IMR-90 (cell line): Measurements from ENCODE around the gene TST. TPM values are rescaled to one million over a fixed set of nuclear protein-coding genes. Genes with fewer than 3 reads are reported as not detected.

Experiments used
- ATAC-seq: fragments of 200-7000 bp; cut with Tn5 transposase; 2 replicates; pipeline ENCODE4 v1.9.1; 2020; ENCODE audit warnings: low read depth, mild to moderate bottlenecking, moderate library complexity
- BruUV-seq: library from RNA; stranded (reverse); fragments of 400-500 nt; replicated peaks from 2 replicates; lab custom pipeline; 2021; lab: Mats Ljungman, UMichigan
- CTCF ChIA-PET: fragments of 300-600 bp; formaldehyde crosslinking; extraction: SDS; loops from one replicate; lab custom pipeline; 2021; ENCODE audit warnings: antibody characterized with exemption; lab: Yijun Ruan, JAX
- POLR2A ChIA-PET: fragments of 300-600 bp; sonication (Branson Sonifier 250); formaldehyde crosslinking; loops from one replicate; lab custom pipeline; 2022; ENCODE audit warnings: antibody characterized with exemption; ENCODE audit not compliant: unreplicated experiment; lab: Charles Lee
- DNase-seq: peaks from one replicate; pipeline ENCODE4 v3.0.0; 2013
- H2AFZ ChIP-seq: replicated peaks from 2 replicates; pipeline ENCODE3; 2013; ENCODE audit warnings: low read length, mild to moderate bottlenecking; ENCODE audit not compliant: poor library complexity
- H2AK5ac ChIP-seq: 2 replicates; pipeline ENCODE4 v1.6.1; 2013; ENCODE audit warnings: low read depth, low read length, inconsistent platforms
- H2AK9ac ChIP-seq: replicated peaks from 2 replicates; pipeline ENCODE3; 2013; ENCODE audit warnings: mild to moderate bottlenecking, low read depth, low read length, moderate library complexity; ENCODE audit not compliant: poor library complexity
- H2BK120ac ChIP-seq: 2 replicates; pipeline ENCODE4 v1.6.1; 2013; ENCODE audit warnings: low read depth, low read length, inconsistent platforms
- H2BK15ac ChIP-seq: 3 replicates; pipeline ENCODE4 v1.6.1; 2013; ENCODE audit warnings: low read depth, low read length, inconsistent platforms
- H2BK20ac ChIP-seq: 2 replicates; pipeline ENCODE4 v1.6.1; 2013; ENCODE audit warnings: low read depth, mild to moderate bottlenecking, inconsistent platforms, low read length, moderate library complexity
- H2BK5ac ChIP-seq: 2 replicates; pipeline ENCODE4 v1.6.1; 2013; ENCODE audit warnings: mild to moderate bottlenecking, low read depth, low read length, inconsistent platforms; ENCODE audit not compliant: poor library complexity, severe bottlenecking
- H3K14ac ChIP-seq: replicated peaks from 2 replicates; pipeline ENCODE4 v1.6.1; 2013; ENCODE audit warnings: low read depth, low read length, inconsistent platforms
- H3K18ac ChIP-seq: 2 replicates; pipeline ENCODE4 v1.6.1; 2013; ENCODE audit warnings: low read depth, low read length, control low read depth
- H3K23ac ChIP-seq: 2 replicates; pipeline ENCODE4 v1.6.1; 2013; ENCODE audit warnings: low read depth, low read length, inconsistent platforms
- H3K27ac ChIP-seq: 2 replicates; pipeline ENCODE4 v1.5.1; 2013; ENCODE audit warnings: mild to moderate bottlenecking, control low read depth, low read length; ENCODE audit not compliant: insufficient read depth
- H3K27me3 ChIP-seq: 2 replicates; pipeline ENCODE4 v1.6.1; 2013; ENCODE audit warnings: low read length; ENCODE audit not compliant: control insufficient read depth, insufficient read depth
- H3K36me3 ChIP-seq: 2 replicates; pipeline ENCODE4 v1.6.1; 2013; ENCODE audit warnings: low read length, mixed read lengths; ENCODE audit not compliant: control insufficient read depth, insufficient read depth
- H3K4ac ChIP-seq: 2 replicates; pipeline ENCODE4 v1.6.1; 2013; ENCODE audit warnings: low read depth, low read length, inconsistent platforms
- H3K4me1 ChIP-seq: 2 replicates; pipeline ENCODE4 v1.6.1; 2013; ENCODE audit warnings: low read length, mixed read lengths; ENCODE audit not compliant: control insufficient read depth, insufficient read depth
- H3K4me2 ChIP-seq: 2 replicates; pipeline ENCODE4 v1.6.1; 2013; ENCODE audit warnings: low read depth, mild to moderate bottlenecking, control low read depth, low read length, moderate library complexity
- H3K4me3 ChIP-seq: 2 replicates; pipeline ENCODE4 v1.5.1; 2013; ENCODE audit warnings: low read depth, mild to moderate bottlenecking, control low read depth, low read length, moderate library complexity; ENCODE audit not compliant: insufficient read depth
- H3K56ac ChIP-seq: 2 replicates; pipeline ENCODE4 v1.6.1; 2013; ENCODE audit warnings: low read length, inconsistent platforms; ENCODE audit not compliant: insufficient read depth; ENCODE audit errors: extremely low read depth
- H3K79me1 ChIP-seq, 2 experiments: 2 replicates each; pipeline ENCODE4 v1.6.1; 2013; ENCODE audit warnings: low read length in 2 of 2, inconsistent platforms in 1 of 2, low read depth in 1 of 2
- H3K9ac ChIP-seq: 2 replicates; pipeline ENCODE4 v1.6.1; 2013; ENCODE audit warnings: low read depth, low read length, control low read depth
- H3K9me1 ChIP-seq: 2 replicates; pipeline ENCODE4 v1.6.1; 2013; ENCODE audit warnings: low read length, inconsistent platforms; ENCODE audit not compliant: insufficient read depth
- H3K9me3 ChIP-seq: 2 replicates; pipeline ENCODE4 v1.6.1; 2013; ENCODE audit warnings: low read length; ENCODE audit not compliant: control insufficient read depth, insufficient read depth
- H4K20me1 ChIP-seq: 2 replicates; pipeline ENCODE4 v1.6.1; 2013; ENCODE audit warnings: low read length, inconsistent platforms; ENCODE audit not compliant: insufficient read depth
- H4K5ac ChIP-seq: 2 replicates; pipeline ENCODE4 v1.6.1; 2013; ENCODE audit warnings: mild to moderate bottlenecking, low read depth, low read length, control low read depth
- H4K8ac ChIP-seq, 2 experiments: 2 replicates each; pipeline ENCODE4 v1.6.1; 2013; ENCODE audit warnings: low read depth in 2 of 2, low read length in 2 of 2, control low read depth in 1 of 2, inconsistent platforms in 1 of 2
- H4K91ac ChIP-seq: 2 replicates; pipeline ENCODE4 v1.6.1; 2013; ENCODE audit warnings: low read depth, low read length, inconsistent platforms; ENCODE audit not compliant: insufficient read depth
- BHLHE40 ChIP-seq: fragments of 150-350 bp; IDR thresholded peaks from 2 replicates; pipeline ENCODE4 v1.6.1; 2016; ENCODE audit warnings: mild to moderate bottlenecking, low read depth, low read length
- CEBPB ChIP-seq: IDR thresholded peaks from 2 replicates; pipeline ENCODE4 v1.6.1; 2012; ENCODE audit warnings: low read depth, low read length, improper control_type of control experiment
- CHD1 ChIP-seq: IDR thresholded peaks from 2 replicates; pipeline ENCODE4 v1.6.1; 2012; ENCODE audit warnings: low read depth, low read length, improper control_type of control experiment
- FOS ChIP-seq: fragments of 150-350 bp; IDR thresholded peaks from 2 replicates; pipeline ENCODE4 v1.6.1; 2016; ENCODE audit warnings: low read depth, low read length
- MAZ ChIP-seq: IDR thresholded peaks from 2 replicates; pipeline ENCODE4 v1.6.1; 2012; ENCODE audit warnings: low read depth, mild to moderate bottlenecking, low read length, improper control_type of control experiment, moderate library complexity, borderline replicate concordance
- MXI1 ChIP-seq: IDR thresholded peaks from 2 replicates; pipeline ENCODE4 v1.6.1; 2012; ENCODE audit warnings: low read depth, mild to moderate bottlenecking, low read length, moderate library complexity, borderline replicate concordance
- NFE2L2 ChIP-seq: fragments of 150-350 bp; IDR thresholded peaks from 2 replicates; pipeline ENCODE4 v1.6.1; 2016; ENCODE audit warnings: low read depth, mild to moderate bottlenecking, low read length
- POLR2A ChIP-seq: IDR thresholded peaks from 2 replicates; pipeline ENCODE4 v1.6.1; 2012; ENCODE audit warnings: mild to moderate bottlenecking, low read depth, low read length
- RAD21 ChIP-seq: IDR thresholded peaks from 2 replicates; pipeline ENCODE4 v1.6.1; 2012; ENCODE audit warnings: low read length, improper control_type of control experiment
- RCOR1 ChIP-seq: IDR thresholded peaks from 2 replicates; pipeline ENCODE4 v1.6.1; 2012; ENCODE audit warnings: mild to moderate bottlenecking, low read length, improper control_type of control experiment; ENCODE audit not compliant: insufficient replicate concordance
- RFX5 ChIP-seq: IDR thresholded peaks from 2 replicates; pipeline ENCODE4 v1.8.0; 2012; ENCODE audit warnings: low read depth, mild to moderate bottlenecking, low read length, moderate library complexity
- SMC3 ChIP-seq: fragments of 150-350 bp; IDR thresholded peaks from 2 replicates; pipeline ENCODE4 v1.6.1; 2016; ENCODE audit warnings: low read depth, mild to moderate bottlenecking, antibody characterized with exemption, low read length, moderate library complexity
- WGBS, 2 experiments: methylation state at CpG; one replicate each; pipeline versions ENCODE4 v1.1.5 to v1.1.7; 2013; ENCODE audit warnings: missing lambda C conversion rate in 2 of 2; ENCODE audit not compliant: insufficient read length in 1 of 2; ENCODE audit errors: extremely low coverage in 2 of 2; 5-methylcytosine and 5-hydroxymethylcytosine counted together
- dilution Hi-C: fragments of 300-500 bp; cut with HindIII; formaldehyde crosslinking; loops from one replicate; pipeline ENCODE4 v1.14.3; 2018; ENCODE audit warnings: low sequenced_read_pairs; ENCODE audit not compliant: unreplicated experiment
- in situ Hi-C: fragments of 300-500 bp; cut with MboI; formaldehyde crosslinking; loops from 3 replicates; pipeline ENCODE4 v1.14.3; 2019; ENCODE audit warnings: low sequenced_read_pairs, inconsistent platforms, mixed read lengths
- intact Hi-C: fragments of 100-400 bp; cut with micrococcal nuclease; formaldehyde crosslinking; loops from 2 replicates; pipeline ENCODE4 v1.10.0; 2022
- polyA plus RNA-seq, 3 experiments: library from polyadenylated mRNA; depleted of rRNA; stranded (reverse); fragments of >200 nt; gene quantifications; 2 replicates each; pipeline ENCODE4 v1.2.3, GENCODE V29; 2012; ENCODE audit warnings: low replicate concordance in 1 of 3
- total RNA-seq: library from RNA; depleted of rRNA; stranded (reverse); fragments of >200 nt; gene quantifications from 2 replicates; pipeline ENCODE4 v1.2.3, GENCODE V29; 2012
- TF ChIP-seq, protein P1 (sequence below): conservative IDR thresholded peaks from 2 replicates; pipeline ENCODE4 v1.5.1; 2012; ENCODE audit warnings: mild to moderate bottlenecking, low read depth, low read length, improper control_type of control experiment
- TF ChIP-seq, protein P2 (sequence below): fragments of 150-350 bp; IDR thresholded peaks from 2 replicates; pipeline ENCODE4 v1.6.1; 2017; ENCODE audit warnings: mild to moderate bottlenecking, antibody characterized with exemption, low read length, low read depth
- TF ChIP-seq, protein P3 (sequence below): fragments of 150-350 bp; IDR thresholded peaks from 2 replicates; pipeline ENCODE4 v1.6.1; 2016; ENCODE audit warnings: low read depth, mild to moderate bottlenecking, low read length, moderate library complexity, borderline replicate concordance

TST gene
- total and polyA plus RNA-seq, 2 of the 4 experiments (the other 2 are of a cell fraction): 31.7 to 37.7 TPM

DNA sequence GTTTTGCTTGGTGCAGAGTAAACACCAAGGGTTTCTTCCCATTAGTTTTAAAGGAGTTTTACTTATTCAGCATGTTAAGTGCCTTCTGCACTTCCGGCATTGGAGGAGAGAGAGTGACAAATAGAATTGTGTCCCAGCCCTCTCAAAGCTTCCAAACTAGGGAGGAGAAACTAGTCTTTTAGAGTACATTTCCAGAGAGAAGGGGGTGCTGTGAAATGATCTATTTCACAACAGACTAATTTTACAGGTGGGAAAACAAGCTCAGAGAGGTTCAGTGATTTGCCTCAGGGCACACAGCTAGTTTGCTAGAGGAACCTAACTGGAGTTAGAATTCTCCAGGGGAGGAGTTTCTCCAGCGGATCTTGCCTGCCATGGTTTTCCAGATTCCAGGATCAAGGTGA lies 12.9 kb upstream of the TST start:
- no peak for ATAC-seq
- no TSS peak for BruUV-seq

More for the DNA sequence above, 12.9 kb upstream of the TST start:
- H3K23ac ChIP-seq: no peak overlapping the region
- no peak overlapping the region for H2BK20ac ChIP-seq
- H4K91ac ChIP-seq: no peak overlapping the region
- no peak overlapping the region for H4K5ac ChIP-seq
- no peak overlapping the region for H2BK5ac ChIP-seq
- no peak overlapping the region for H3K14ac ChIP-seq
- DNase-seq: no peak
- H3K9me3 ChIP-seq: no peaks in the 10 kb centered on the region
- no peak overlapping the region for H3K18ac ChIP-seq
- H3K27ac ChIP-seq: no peak overlapping the region
- H2BK120ac ChIP-seq: no peak overlapping the region
- no peak overlapping the region for H4K8ac ChIP-seq
- H3K9me1 ChIP-seq: no peaks in the 10 kb centered on the region
- dilution Hi-C loops (no loop called here), in situ Hi-C loops (no loop called here), intact Hi-C loops (no loop called here)
- no peak overlapping the region for H3K56ac ChIP-seq
- no peaks in the 10 kb centered on the region; the same call in 1 of the 2 replicates for H3K4me1 ChIP-seq
- no peak overlapping the region for H2BK15ac ChIP-seq
- H3K4me2 ChIP-seq: no peak overlapping the region
- no peak overlapping the region for H3K9ac ChIP-seq
- no CpG with 5 or more reads among the region's 2 CpGs for WGBS, 2 experiments
- H3K79me1 ChIP-seq: no peaks in the 10 kb centered on the region; a peak in 1 of 4 replicates
- H4K20me1 ChIP-seq: no peaks in the 10 kb centered on the region
- peaks cover 21% of the 10 kb centered on the region for H3K36me3 ChIP-seq
- POLR2A ChIA-PET: interaction anchor here (1.2 kb wide), 1 partner anchor 12 kb away, joined by 4 read pairs; no protein-coding TSS in a partner anchor
- H3K4ac ChIP-seq: no peak overlapping the region
- CTCF ChIA-PET: no interaction called here
- H3K27me3 ChIP-seq: peaks cover 7% of the 10 kb centered on the region
- H2AFZ ChIP-seq: no peak overlapping the region
- no peak overlapping the region for H2AK5ac ChIP-seq
- no peak overlapping the region for H3K4me3 ChIP-seq
- TF ChIP-seq CEBPB (no peak), CHD1 (no peak), MAZ (no peak), RCOR1 (no peak), SMC3 (no peak), RFX5 (no peak), BHLHE40 (no peak), FOS (no peak), MXI1 (no peak), RAD21 (no peak), NFE2L2 (no peak), POLR2A (no peak)
- TF ChIP-seq, protein P1, sequence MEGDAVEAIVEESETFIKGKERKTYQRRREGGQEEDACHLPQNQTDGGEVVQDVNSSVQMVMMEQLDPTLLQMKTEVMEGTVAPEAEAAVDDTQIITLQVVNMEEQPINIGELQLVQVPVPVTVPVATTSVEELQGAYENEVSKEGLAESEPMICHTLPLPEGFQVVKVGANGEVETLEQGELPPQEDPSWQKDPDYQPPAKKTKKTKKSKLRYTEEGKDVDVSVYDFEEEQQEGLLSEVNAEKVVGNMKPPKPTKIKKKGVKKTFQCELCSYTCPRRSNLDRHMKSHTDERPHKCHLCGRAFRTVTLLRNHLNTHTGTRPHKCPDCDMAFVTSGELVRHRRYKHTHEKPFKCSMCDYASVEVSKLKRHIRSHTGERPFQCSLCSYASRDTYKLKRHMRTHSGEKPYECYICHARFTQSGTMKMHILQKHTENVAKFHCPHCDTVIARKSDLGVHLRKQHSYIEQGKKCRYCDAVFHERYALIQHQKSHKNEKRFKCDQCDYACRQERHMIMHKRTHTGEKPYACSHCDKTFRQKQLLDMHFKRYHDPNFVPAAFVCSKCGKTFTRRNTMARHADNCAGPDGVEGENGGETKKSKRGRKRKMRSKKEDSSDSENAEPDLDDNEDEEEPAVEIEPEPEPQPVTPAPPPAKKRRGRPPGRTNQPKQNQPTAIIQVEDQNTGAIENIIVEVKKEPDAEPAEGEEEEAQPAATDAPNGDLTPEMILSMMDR: no peak
- TF ChIP-seq, protein P2, sequence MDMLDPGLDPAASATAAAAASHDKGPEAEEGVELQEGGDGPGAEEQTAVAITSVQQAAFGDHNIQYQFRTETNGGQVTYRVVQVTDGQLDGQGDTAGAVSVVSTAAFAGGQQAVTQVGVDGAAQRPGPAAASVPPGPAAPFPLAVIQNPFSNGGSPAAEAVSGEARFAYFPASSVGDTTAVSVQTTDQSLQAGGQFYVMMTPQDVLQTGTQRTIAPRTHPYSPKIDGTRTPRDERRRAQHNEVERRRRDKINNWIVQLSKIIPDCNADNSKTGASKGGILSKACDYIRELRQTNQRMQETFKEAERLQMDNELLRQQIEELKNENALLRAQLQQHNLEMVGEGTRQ: no peak
- TF ChIP-seq, protein P3, sequence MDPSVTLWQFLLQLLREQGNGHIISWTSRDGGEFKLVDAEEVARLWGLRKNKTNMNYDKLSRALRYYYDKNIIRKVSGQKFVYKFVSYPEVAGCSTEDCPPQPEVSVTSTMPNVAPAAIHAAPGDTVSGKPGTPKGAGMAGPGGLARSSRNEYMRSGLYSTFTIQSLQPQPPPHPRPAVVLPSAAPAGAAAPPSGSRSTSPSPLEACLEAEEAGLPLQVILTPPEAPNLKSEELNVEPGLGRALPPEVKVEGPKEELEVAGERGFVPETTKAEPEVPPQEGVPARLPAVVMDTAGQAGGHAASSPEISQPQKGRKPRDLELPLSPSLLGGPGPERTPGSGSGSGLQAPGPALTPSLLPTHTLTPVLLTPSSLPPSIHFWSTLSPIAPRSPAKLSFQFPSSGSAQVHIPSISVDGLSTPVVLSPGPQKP: no peak
- no peak overlapping the region for H2AK9ac ChIP-seq
